HepG2 (cell line): Measurements from ENCODE around the gene SECTM1. TPM values are rescaled to one million over a fixed set of nuclear protein-coding genes. Genes with fewer than 3 reads are reported as not detected.

Experiments
- ATF3 ChIP-seq: sonication (generic); formaldehyde crosslinking; IDR thresholded peaks from 2 replicates; pipeline ENCODE4 v1.4.0; 2020; ENCODE audit warnings: missing genetic modification reagents
- CREB1 ChIP-seq, 2 experiments: fragments of 450-650 bp in 1 of 2; IDR thresholded peaks; 2 replicates each; pipeline ENCODE4 v1.6.1; 2016 to 2017; ENCODE audit warnings: control low read depth in 1 of 2, mild to moderate bottlenecking in 1 of 2, missing compliant biosample characterization in 1 of 2, missing genetic modification characterization in 1 of 2
- FOXP4 ChIP-seq: sonication (generic); formaldehyde crosslinking; IDR thresholded peaks from 2 replicates; pipeline ENCODE4 v1.4.0; 2020; ENCODE audit warnings: missing genetic modification reagents
- KDM3A ChIP-seq: IDR thresholded peaks from 2 replicates; pipeline ENCODE4 v1.6.1; 2018; ENCODE audit warnings: low read depth, missing compliant biosample characterization
- MIER3 ChIP-seq: IDR thresholded peaks from 2 replicates; pipeline ENCODE4 v1.6.1; 2016; ENCODE audit warnings: missing compliant biosample characterization, borderline replicate concordance
- MYNN ChIP-seq: sonication (generic); formaldehyde crosslinking; IDR thresholded peaks from 2 replicates; pipeline ENCODE4 v1.4.0; 2020; ENCODE audit warnings: mild to moderate bottlenecking, low read depth, missing genetic modification reagents
- PAF1 ChIP-seq: IDR thresholded peaks from 2 replicates; pipeline ENCODE4 v1.6.1; 2016; ENCODE audit warnings: missing genetic modification reagents, missing compliant biosample characterization
- PAWR ChIP-seq: sonication (generic); formaldehyde crosslinking; IDR thresholded peaks from 2 replicates; pipeline ENCODE4 v1.4.0; 2020; ENCODE audit warnings: missing genetic modification reagents, mild to moderate bottlenecking, borderline replicate concordance
- PTBP1 ChIP-seq: fragments of 200-400 bp; formaldehyde crosslinking; IDR thresholded peaks from 2 replicates; pipeline ENCODE4 v1.6.1; 2018; ENCODE audit warnings: low read length, low read depth; ENCODE audit not compliant: poor library complexity, severe bottlenecking
- RBFOX2 ChIP-seq: fragments of 200-400 bp; formaldehyde crosslinking; IDR thresholded peaks from 2 replicates; pipeline ENCODE4 v1.6.1; 2017; ENCODE audit warnings: low read depth, mild to moderate bottlenecking, low read length
- SKI ChIP-seq: fragments of 450-650 bp; IDR thresholded peaks from one replicate; pipeline ENCODE4 v1.6.1; 2018; ENCODE audit warnings: mild to moderate bottlenecking; ENCODE audit not compliant: partially characterized antibody
- ZBTB44 ChIP-seq: sonication (generic); formaldehyde crosslinking; IDR thresholded peaks from 2 replicates; pipeline ENCODE4 v1.4.0; 2020; ENCODE audit warnings: missing genetic modification reagents
- ZBTB46 ChIP-seq: sonication (generic); formaldehyde crosslinking; IDR thresholded peaks from 2 replicates; pipeline ENCODE4 v1.4.0; 2020; ENCODE audit warnings: mild to moderate bottlenecking, missing genetic modification reagents, borderline replicate concordance
- ZFP36L1 ChIP-seq: sonication (generic); formaldehyde crosslinking; IDR thresholded peaks from 2 replicates; pipeline ENCODE4 v1.8.0; 2022; ENCODE audit warnings: mild to moderate bottlenecking, missing genetic modification reagents, moderate library complexity
- ZNF160 ChIP-seq: sonication (generic); formaldehyde crosslinking; IDR thresholded peaks from 2 replicates; pipeline ENCODE4 v1.8.0; 2022; ENCODE audit warnings: mild to moderate bottlenecking, inconsistent platforms, missing genetic modification reagents
- ZNF17 ChIP-seq: sonication (generic); formaldehyde crosslinking; IDR thresholded peaks from 2 replicates; pipeline ENCODE4 v1.5.0; 2020; ENCODE audit warnings: mild to moderate bottlenecking, missing genetic modification reagents
- ZNF230 ChIP-seq: sonication (generic); formaldehyde crosslinking; IDR thresholded peaks from 2 replicates; pipeline ENCODE4 v1.4.0; 2020; ENCODE audit warnings: mild to moderate bottlenecking, missing genetic modification reagents
- ZNF24 ChIP-seq: fragments of 450-650 bp; IDR thresholded peaks from 2 replicates; pipeline ENCODE4 v1.6.1; 2017; ENCODE audit warnings: antibody characterized with exemption, mild to moderate bottlenecking
- ZNF383 ChIP-seq: sonication (generic); formaldehyde crosslinking; IDR thresholded peaks from 2 replicates; pipeline ENCODE4 v1.4.0; 2020; ENCODE audit warnings: missing genetic modification reagents, mild to moderate bottlenecking, borderline replicate concordance
- ZNF530 ChIP-seq: sonication (generic); formaldehyde crosslinking; IDR thresholded peaks from 2 replicates; pipeline ENCODE4 v1.5.0; 2020; ENCODE audit warnings: low read depth, mild to moderate bottlenecking, missing genetic modification reagents
- ZNF543 ChIP-seq: sonication (generic); formaldehyde crosslinking; IDR thresholded peaks from 2 replicates; pipeline ENCODE4 v1.4.0; 2020; ENCODE audit warnings: mild to moderate bottlenecking, missing genetic modification reagents
- ZNF576 ChIP-seq: sonication (generic); formaldehyde crosslinking; IDR thresholded peaks from 2 replicates; pipeline ENCODE4 v1.4.0; 2020; ENCODE audit warnings: mild to moderate bottlenecking, missing genetic modification reagents
- ZNF660 ChIP-seq: sonication (generic); formaldehyde crosslinking; IDR thresholded peaks from 2 replicates; pipeline ENCODE4 v1.5.1; 2020; ENCODE audit warnings: mild to moderate bottlenecking, low read depth, missing genetic modification reagents, borderline replicate concordance
- ZNF773 ChIP-seq: sonication (generic); formaldehyde crosslinking; IDR thresholded peaks from 2 replicates; pipeline ENCODE4 v1.4.0; 2020; ENCODE audit warnings: missing genetic modification reagents, borderline replicate concordance
- polyA plus RNA-seq, 8 experiments: library from polyadenylated mRNA; depleted of rRNA in 3 of 8; stranded (reverse) in 7 of 8; unstranded in 1 of 8; fragments of >200 nt; fragmentation: Illumina TruSeq in 4 of 8; extraction: Trizol in 4 of 8; gene quantifications; 2 replicates each; pipeline versions ENCODE4 v1.2.1 to v1.2.3, GENCODE V29; 2011 to 2016; ENCODE audit warnings: low read depth in 4 of 8, missing spikeins in 1 of 8, mixed read lengths in 1 of 8; ENCODE audit not compliant: insufficient read depth in 1 of 8
- total RNA-seq, 5 experiments: library from RNA; depleted of rRNA; stranded (reverse); fragments of >200 nt; fragmentation: Illumina TruSeq; extraction: Trizol; gene quantifications; 2 replicates each; pipeline ENCODE4 v1.2.3, GENCODE V29; 2016; ENCODE audit warnings: low read depth in 1 of 5

Gene SECTM1
- total and polyA plus RNA-seq, 2 of the 13 experiments (the other 11 are each of a cell fraction or from before 2014, with no cell fraction given): 3.5 to 5.3 TPM

- TF ChIP-seq ZNF17 (CRISPR knock-in tag): no peak
- TF ChIP-seq PAWR (CRISPR knock-in tag): no peak; the same call in 1 of the 2 replicates
- TF ChIP-seq MIER3 (CRISPR knock-in tag): peak; percentile 56; the same call in 1 of the 2 replicates
- TF ChIP-seq KDM3A (CRISPR knock-in tag): peak; percentile 94
- TF ChIP-seq ZNF543 (CRISPR knock-in tag): peak; percentile 73; the same call in 1 of the 2 replicates
- TF ChIP-seq ZNF383: 0 out of 2 replicates have a peak, but pooled peaks have one; percentile 20
- TF ChIP-seq ZNF576 (CRISPR knock-in tag): no peak
- peak; percentile 23; the same call in 1 of the 2 replicates for TF ChIP-seq FOXP4 (CRISPR knock-in tag)
- 0 out of 2 replicates have a peak, but pooled peaks have one; percentile 17 for TF ChIP-seq ZBTB44 (CRISPR knock-in tag)
- 0 out of 2 replicates have a peak, but pooled peaks have one; percentile 32 for TF ChIP-seq ZNF230 (CRISPR knock-in tag)
- TF ChIP-seq PAF1: no peak
- TF ChIP-seq ZNF160 (CRISPR knock-in tag): no peak
- TF ChIP-seq RBFOX2: no peak
- peak; percentile 15 for TF ChIP-seq SKI
- TF ChIP-seq CREB1 (IDR thresholded peaks at IDR 0.05): no peak
- no peak for TF ChIP-seq CREB1 (CRISPR knock-in tag; IDR thresholded peaks at IDR 0.05)
- no peak for TF ChIP-seq ZFP36L1 (CRISPR knock-in tag)
- TF ChIP-seq ZNF660 (CRISPR knock-in tag): no peak
- TF ChIP-seq MYNN (CRISPR knock-in tag): no peak
- TF ChIP-seq PTBP1: peak; percentile 26
- TF ChIP-seq ZNF530: no peak
- no peak for TF ChIP-seq ATF3 (CRISPR knock-in tag)
- TF ChIP-seq ZNF24: no peak; the same call in 1 of the 2 replicates
- TF ChIP-seq ZNF773 (CRISPR knock-in tag): no peak
- 0 out of 2 replicates have a peak, but pooled peaks have one; percentile 63 for TF ChIP-seq ZBTB46 (CRISPR knock-in tag)
These were observed 18.3 kb upstream of the SECTM1 start (continued) for GRCh38 chr17:82351713-82352488.
